SK-N-SH (cell line): Measurements from ENCODE around the gene RBL1.

ENCODE experiments used
- EP300 ChIP-seq, 2 experiments: IDR thresholded peaks; 2 replicates each; pipeline versions ENCODE4 v1.4.0 to v1.6.1; 2012; ENCODE audit warnings: borderline replicate concordance in 1 of 2, low read depth in 1 of 2, low read length in 1 of 2
- EZH2phosphoT487 ChIP-seq: fragments of 200-600 bp; sonication (generic); IDR thresholded peaks from 2 replicates; pipeline ENCODE4 v1.6.1; 2017; ENCODE audit warnings: low read depth, mixed run types, mild to moderate bottlenecking, antibody characterized with exemption, moderate library complexity, borderline replicate concordance
- FOSL2 ChIP-seq: IDR thresholded peaks from 2 replicates; pipeline ENCODE4 v1.4.0; 2012; ENCODE audit warnings: low read depth, mild to moderate bottlenecking, moderate library complexity, borderline replicate concordance
- FOXM1 ChIP-seq: IDR thresholded peaks from 2 replicates; pipeline ENCODE4 v1.4.0; 2012; ENCODE audit warnings: low read depth, mild to moderate bottlenecking
- JUND ChIP-seq: IDR thresholded peaks from 2 replicates; pipeline ENCODE4 v1.4.0; 2012
- MXI1 ChIP-seq: IDR thresholded peaks from 2 replicates; pipeline ENCODE4 v1.6.1; 2012; ENCODE audit warnings: mild to moderate bottlenecking, low read depth, low read length, improper control_type of control experiment
- POLR2AphosphoS5 ChIP-seq: IDR thresholded peaks from 2 replicates; pipeline ENCODE4 v1.6.1; 2012; ENCODE audit warnings: low read depth, low read length
- RAD21 ChIP-seq: IDR thresholded peaks from 2 replicates; pipeline ENCODE4 v1.6.1; 2012; ENCODE audit warnings: mild to moderate bottlenecking, low read length
- RFX5 ChIP-seq: IDR thresholded peaks from 2 replicates; pipeline ENCODE4 v1.6.1; 2012; ENCODE audit warnings: mild to moderate bottlenecking, improper control_type of control experiment, low read length
- TAF1 ChIP-seq: IDR thresholded peaks from 2 replicates; pipeline ENCODE4 v1.6.1; 2012; ENCODE audit warnings: low read depth, mild to moderate bottlenecking, low read length, moderate library complexity, borderline replicate concordance
- TF ChIP-seq, protein P1 (sequence below): fragments of 200-600 bp; sonication (generic); IDR thresholded peaks from 2 replicates; pipeline ENCODE4 v1.6.1; 2017; ENCODE audit warnings: antibody characterized with exemption, mild to moderate bottlenecking, moderate library complexity
- TF ChIP-seq, protein P2 (sequence below): IDR thresholded peaks from 2 replicates; pipeline ENCODE4 v1.6.1; 2012; ENCODE audit warnings: mild to moderate bottlenecking, low read depth, low read length, moderate library complexity
- TF ChIP-seq, protein P3 (sequence below): IDR thresholded peaks from 2 replicates; pipeline ENCODE4 v1.4.0; 2012; ENCODE audit warnings: low read depth
- TF ChIP-seq, protein P4 (sequence below): fragments of 150-350 bp; IDR thresholded peaks from 2 replicates; pipeline ENCODE4 v1.6.1; 2017; ENCODE audit warnings: antibody characterized with exemption, low read length, low read depth, borderline replicate concordance

DNA sequence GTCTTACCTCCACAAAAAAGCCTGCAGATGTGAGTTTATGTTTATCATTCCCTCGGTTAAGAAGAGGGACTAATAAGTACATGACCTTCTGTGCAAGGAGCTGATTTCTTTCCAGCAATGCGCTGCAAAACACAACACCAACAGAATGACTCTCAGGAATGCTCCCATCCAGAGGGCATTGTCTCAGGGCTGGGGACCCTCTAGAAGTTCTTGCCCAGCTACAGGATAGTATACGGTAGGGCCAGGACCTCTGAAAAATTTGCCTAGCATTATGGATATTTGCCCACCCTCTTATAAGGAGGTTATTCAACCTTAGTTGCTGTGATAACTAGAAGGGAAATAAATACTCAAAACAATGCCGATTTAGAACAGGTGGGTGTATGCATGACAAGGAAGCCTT lies 24.7 kb upstream of the RBL1 start:
- TF ChIP-seq TAF1: no peak
- TF ChIP-seq, protein P1, sequence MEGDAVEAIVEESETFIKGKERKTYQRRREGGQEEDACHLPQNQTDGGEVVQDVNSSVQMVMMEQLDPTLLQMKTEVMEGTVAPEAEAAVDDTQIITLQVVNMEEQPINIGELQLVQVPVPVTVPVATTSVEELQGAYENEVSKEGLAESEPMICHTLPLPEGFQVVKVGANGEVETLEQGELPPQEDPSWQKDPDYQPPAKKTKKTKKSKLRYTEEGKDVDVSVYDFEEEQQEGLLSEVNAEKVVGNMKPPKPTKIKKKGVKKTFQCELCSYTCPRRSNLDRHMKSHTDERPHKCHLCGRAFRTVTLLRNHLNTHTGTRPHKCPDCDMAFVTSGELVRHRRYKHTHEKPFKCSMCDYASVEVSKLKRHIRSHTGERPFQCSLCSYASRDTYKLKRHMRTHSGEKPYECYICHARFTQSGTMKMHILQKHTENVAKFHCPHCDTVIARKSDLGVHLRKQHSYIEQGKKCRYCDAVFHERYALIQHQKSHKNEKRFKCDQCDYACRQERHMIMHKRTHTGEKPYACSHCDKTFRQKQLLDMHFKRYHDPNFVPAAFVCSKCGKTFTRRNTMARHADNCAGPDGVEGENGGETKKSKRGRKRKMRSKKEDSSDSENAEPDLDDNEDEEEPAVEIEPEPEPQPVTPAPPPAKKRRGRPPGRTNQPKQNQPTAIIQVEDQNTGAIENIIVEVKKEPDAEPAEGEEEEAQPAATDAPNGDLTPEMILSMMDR: no peak
- TF ChIP-seq POLR2AphosphoS5: no peak
- TF ChIP-seq RAD21: no peak
- TF ChIP-seq, protein P2, sequence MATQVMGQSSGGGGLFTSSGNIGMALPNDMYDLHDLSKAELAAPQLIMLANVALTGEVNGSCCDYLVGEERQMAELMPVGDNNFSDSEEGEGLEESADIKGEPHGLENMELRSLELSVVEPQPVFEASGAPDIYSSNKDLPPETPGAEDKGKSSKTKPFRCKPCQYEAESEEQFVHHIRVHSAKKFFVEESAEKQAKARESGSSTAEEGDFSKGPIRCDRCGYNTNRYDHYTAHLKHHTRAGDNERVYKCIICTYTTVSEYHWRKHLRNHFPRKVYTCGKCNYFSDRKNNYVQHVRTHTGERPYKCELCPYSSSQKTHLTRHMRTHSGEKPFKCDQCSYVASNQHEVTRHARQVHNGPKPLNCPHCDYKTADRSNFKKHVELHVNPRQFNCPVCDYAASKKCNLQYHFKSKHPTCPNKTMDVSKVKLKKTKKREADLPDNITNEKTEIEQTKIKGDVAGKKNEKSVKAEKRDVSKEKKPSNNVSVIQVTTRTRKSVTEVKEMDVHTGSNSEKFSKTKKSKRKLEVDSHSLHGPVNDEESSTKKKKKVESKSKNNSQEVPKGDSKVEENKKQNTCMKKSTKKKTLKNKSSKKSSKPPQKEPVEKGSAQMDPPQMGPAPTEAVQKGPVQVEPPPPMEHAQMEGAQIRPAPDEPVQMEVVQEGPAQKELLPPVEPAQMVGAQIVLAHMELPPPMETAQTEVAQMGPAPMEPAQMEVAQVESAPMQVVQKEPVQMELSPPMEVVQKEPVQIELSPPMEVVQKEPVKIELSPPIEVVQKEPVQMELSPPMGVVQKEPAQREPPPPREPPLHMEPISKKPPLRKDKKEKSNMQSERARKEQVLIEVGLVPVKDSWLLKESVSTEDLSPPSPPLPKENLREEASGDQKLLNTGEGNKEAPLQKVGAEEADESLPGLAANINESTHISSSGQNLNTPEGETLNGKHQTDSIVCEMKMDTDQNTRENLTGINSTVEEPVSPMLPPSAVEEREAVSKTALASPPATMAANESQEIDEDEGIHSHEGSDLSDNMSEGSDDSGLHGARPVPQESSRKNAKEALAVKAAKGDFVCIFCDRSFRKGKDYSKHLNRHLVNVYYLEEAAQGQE: no peak
- TF ChIP-seq EZH2phosphoT487: no peak
- no peak for TF ChIP-seq EP300 (IDR thresholded peaks at IDR 0.05; ENCODE audit: borderline replicate concordance in 1 of 2, low read depth in 1 of 2, low read length in 1 of 2)
- TF ChIP-seq JUND: no peak
- TF ChIP-seq, protein P3, sequence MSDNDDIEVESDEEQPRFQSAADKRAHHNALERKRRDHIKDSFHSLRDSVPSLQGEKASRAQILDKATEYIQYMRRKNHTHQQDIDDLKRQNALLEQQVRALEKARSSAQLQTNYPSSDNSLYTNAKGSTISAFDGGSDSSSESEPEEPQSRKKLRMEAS: no peak
- no peak for TF ChIP-seq FOXM1
- TF ChIP-seq FOSL2: no peak
- TF ChIP-seq, protein P4, sequence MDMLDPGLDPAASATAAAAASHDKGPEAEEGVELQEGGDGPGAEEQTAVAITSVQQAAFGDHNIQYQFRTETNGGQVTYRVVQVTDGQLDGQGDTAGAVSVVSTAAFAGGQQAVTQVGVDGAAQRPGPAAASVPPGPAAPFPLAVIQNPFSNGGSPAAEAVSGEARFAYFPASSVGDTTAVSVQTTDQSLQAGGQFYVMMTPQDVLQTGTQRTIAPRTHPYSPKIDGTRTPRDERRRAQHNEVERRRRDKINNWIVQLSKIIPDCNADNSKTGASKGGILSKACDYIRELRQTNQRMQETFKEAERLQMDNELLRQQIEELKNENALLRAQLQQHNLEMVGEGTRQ: no peak
- TF ChIP-seq MXI1: no peak
- TF ChIP-seq RFX5: no peak
